T-helper 1 cell (primary cell): Measurements from ENCODE around the gene ZNF33A.
"Not testable (repeated sequence)": the region's sequence is repeated elsewhere in the genome, so short reads cannot be mapped to it uniquely, and the experiment has no call there.

ENCODE experiments used
- DNase-seq, 5 donors: peaks; one replicate each; pipeline ENCODE4 v3.0.0-alpha.2; 2012 to 2020

Gene ZNF33A

DNA sequence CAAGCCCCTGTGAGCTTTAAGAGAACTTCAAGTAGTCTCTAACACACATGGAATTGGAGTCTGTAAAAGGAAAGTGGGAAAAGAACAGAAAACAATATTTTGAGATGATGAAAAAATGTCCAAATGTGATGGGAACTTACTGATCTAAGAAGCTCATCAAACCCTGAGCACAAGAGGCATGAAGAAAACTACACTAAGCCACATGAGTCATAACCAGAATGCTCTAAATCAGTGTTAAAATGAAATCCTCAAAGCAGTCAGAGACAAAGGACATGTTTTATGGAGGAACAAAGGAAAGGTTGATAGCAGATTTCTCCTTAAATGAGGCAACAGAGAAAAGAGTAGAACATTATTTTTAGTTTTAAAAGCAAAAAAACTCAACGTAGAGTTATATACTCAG lies 37.2 kb downstream of the ZNF33A start:
- DNase-seq = peak in 1 of 5 donors; percentile 30

DNA sequence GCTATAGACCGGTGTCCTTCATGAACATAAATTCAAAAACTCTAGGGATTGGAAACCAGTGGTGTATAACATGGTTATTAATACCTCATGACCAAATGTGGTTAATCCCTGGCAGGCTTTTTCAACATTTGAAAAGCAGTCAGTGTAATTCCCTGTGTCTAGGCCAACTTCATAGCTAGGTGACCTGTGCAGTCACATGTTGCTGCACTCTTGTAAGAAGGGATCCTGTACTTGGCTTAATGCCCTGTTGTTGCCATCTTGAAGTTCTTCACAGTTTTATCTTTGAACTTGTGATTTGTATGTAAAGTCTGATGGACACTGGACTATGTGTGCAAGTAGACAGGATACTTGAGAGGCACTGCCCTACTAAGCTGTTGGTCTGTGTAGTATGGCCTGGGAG lies 39.7 kb downstream of the ZNF33A start:
- DNase-seq = no peak

DNA sequence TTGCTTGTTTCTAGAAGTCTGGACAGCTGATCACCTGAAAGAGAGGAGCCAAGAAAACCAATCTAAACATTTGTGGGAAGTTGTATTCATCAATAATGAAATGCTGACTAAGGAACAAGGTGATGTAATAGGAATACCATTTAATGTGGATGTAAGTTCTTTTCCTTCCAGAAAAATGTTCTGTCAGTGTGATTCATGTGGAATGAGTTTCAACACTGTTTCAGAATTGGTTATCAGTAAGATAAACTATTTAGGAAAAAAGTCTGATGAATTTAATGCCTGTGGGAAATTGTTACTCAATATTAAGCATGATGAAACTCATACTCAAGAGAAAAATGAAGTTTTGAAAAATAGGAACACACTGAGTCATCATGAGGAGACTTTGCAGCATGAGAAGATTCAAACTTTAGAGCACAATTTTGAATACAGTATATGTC lies 43.9 kb downstream of the ZNF33A start:
- no peak for DNase-seq

- peak in 1 of 5 donors; percentile 5 for DNase-seq
These were observed 44.9 kb downstream of the ZNF33A start for GRCh38 chr10:38055274-38055894.

GRCh38 chr10:38069663-38070062 lies 59.2 kb downstream of the ZNF33A start:
- DNase-seq = not testable (repeated sequence)

DNA sequence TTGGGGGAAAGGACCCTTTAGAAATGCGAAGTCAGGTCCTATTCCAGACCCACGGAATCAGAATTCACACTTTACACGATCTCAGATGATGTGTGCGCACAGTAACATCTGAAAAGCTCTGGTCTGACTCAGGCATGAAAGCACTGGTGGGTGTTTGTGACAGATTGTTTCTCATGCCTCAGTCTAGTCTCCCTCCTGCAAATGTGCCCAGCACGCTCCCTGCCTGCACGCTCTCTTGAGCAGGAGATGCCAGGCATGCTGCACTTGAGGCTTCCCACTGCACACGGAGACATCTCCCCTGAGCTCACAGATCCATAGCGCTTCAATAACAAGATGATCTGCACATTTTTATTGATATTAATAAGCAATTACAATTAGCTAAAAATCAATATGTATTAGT lies 60.0 kb downstream of the ZNF33A start:
- DNase-seq = no peak

DNA sequence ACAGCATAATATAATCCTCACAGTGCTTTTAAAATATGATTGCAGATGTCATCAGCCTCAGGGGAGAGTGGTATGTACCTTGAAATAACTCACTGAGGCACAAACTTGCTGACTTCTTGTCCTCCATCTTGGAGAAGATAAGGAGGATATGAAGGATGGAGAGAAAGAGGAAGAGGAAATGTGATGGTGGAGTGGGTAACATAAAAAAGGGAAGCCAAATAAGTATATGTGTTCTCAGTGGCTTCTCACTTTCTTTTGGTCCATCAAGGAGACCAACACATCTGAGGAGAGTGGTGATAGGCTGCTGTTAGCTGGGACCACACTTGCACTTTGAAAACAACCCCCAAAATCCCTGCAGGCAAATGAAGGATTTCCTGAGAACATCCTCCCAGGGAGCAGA lies 62.1 kb downstream of the ZNF33A start:
- no peak for DNase-seq

- no peak for DNase-seq
These were observed 66.2 kb downstream of the ZNF33A start for GRCh38 chr10:38076687-38077086.

DNA sequence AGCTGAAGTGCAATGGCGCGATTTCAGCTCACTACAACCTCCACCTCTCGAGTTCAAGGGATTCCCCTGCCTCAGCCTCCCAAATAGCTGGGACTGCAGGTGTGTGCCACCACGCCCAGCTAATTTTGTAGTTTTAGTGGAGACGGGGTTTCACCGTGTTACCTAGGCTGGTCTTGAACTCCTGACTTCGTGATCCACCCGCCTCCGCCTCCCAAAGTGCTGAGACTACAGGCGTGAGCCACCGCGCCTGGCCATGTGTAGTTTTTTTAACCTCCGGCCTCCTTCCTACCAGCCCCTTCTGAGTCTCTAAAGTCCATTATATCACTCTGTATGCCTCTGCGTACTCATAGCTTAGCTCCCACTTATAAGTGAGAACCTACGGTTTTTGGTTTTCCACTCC lies 82.8 kb downstream of the ZNF33A start:
- DNase-seq = not testable (repeated sequence)

DNA sequence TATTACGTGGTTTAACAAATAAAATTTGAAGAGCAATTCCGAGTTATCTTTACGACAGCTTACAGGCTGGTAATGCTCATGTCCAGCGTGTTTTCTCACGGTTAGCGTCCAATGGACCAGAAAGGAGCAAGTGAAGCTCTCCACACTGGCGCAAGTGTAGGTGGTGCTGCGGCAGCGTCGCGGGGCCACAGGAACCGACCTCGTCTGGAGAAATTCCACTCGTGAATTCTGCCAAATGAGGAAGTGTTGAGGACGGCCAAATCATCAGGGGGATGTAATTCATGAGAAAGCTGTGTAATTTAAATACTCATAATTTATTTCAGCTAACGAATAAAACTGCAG lies 83.3 kb downstream of the ZNF33A start:
- no peak for DNase-seq

- peak; percentile 73 to 93 (median 82) for DNase-seq
These were observed 83.9 kb downstream of the ZNF33A start, which contains the start of gene ZNF37A for GRCh38 chr10:38094158-38094926. TSS of gene ZNF37A (plus strand) at chr10:38094337. CDS start at chr10:38096618, 2,281 bp downstream.

GRCh38 chr10:38094927-38095574 lies 84.6 kb downstream of the ZNF33A start:
- no peak for DNase-seq

GRCh38 chr10:38102880-38103279 lies 92.4 kb downstream of the ZNF33A start:
- DNase-seq = no peak

GRCh38 chr10:38103756-38104155 lies 93.3 kb downstream of the ZNF33A start:
- DNase-seq = no peak

- DNase-seq = no peak
These were observed 101.7 kb downstream of the ZNF33A start for GRCh38 chr10:38112159-38112558.
